ENCODE data around the gene PLCL1.
A peak's percentile ranks its signal among the peaks of the same experiment; 100 is the strongest.

The PLCL1 gene

DNA sequence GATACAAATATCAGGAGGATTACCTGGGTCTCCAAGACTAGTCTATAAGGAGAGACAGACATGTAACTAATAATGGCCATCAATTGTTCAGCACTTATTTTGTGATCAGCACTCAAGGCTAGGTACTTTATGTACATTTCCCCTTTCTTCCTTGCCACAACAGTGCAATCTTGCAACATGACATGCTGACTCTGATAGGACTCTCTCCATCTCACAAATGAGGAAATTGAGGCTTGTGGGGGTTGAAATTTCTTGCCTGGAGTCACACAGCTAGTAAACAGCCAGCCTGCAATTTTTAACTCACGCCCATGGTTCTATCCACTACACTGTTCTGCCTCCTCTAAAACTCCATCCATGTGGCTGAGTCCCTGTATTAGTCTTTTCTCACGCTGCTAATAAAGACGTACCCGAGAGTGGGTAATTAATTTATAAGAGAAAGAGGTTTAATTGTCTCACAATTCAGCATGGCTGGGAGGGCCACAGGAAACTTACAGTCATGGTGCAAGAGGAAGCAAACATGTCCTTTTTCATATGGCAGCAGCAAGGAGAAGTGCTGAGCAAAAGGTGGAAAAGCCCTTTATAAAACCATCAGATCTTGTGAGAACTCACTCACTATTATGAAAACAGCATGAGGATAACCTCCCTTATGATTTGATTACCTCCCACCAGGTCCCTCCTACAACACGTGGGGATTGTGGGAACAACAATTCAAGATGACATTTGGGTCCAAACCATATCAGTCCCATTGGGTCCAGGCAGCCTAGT is 302.4 kb downstream of the PLCL1 start:
- TF ChIP-seq, protein P1, sequence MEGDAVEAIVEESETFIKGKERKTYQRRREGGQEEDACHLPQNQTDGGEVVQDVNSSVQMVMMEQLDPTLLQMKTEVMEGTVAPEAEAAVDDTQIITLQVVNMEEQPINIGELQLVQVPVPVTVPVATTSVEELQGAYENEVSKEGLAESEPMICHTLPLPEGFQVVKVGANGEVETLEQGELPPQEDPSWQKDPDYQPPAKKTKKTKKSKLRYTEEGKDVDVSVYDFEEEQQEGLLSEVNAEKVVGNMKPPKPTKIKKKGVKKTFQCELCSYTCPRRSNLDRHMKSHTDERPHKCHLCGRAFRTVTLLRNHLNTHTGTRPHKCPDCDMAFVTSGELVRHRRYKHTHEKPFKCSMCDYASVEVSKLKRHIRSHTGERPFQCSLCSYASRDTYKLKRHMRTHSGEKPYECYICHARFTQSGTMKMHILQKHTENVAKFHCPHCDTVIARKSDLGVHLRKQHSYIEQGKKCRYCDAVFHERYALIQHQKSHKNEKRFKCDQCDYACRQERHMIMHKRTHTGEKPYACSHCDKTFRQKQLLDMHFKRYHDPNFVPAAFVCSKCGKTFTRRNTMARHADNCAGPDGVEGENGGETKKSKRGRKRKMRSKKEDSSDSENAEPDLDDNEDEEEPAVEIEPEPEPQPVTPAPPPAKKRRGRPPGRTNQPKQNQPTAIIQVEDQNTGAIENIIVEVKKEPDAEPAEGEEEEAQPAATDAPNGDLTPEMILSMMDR (IDR thresholded peaks at IDR 0.05; ENCODE audit: low read depth, low read length) = no peak
- no peak for DNase-seq (ENCODE audit: low read depth in 2 of 2)
- no peak overlapping the region for H3K4me3 ChIP-seq (replicated peaks in 1 of 2; ENCODE audit: low read depth in 2 of 2, low read length in 2 of 2)

DNA sequence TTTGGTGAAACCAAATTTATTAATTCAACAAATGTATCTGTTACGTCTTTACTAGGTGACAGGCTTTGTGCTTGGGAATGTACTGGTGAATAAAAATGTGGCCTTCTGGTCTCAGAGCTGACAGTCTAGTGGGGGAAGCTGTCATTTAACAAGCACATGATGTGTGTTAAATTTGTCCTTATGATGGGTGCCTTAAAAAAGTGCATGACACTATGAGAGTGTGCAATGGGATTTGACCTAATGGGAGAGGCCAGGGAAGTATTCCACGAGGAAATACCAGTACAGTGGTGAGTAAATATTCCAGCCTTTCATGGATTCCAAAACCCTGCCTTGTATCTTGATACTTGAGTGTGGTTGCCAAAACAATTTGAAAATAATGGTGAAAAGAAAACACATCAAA is 308.9 kb downstream of the PLCL1 start:
- H3K4me3 ChIP-seq (replicated peaks in 1 of 2; ENCODE audit: low read depth in 2 of 2, low read length in 2 of 2) = no peak overlapping the region
- TF ChIP-seq, protein P1 (IDR thresholded peaks at IDR 0.05; ENCODE audit: low read depth, low read length) = no peak
- DNase-seq (ENCODE audit: low read depth in 2 of 2) = peak; percentile 12 to 29

DNA sequence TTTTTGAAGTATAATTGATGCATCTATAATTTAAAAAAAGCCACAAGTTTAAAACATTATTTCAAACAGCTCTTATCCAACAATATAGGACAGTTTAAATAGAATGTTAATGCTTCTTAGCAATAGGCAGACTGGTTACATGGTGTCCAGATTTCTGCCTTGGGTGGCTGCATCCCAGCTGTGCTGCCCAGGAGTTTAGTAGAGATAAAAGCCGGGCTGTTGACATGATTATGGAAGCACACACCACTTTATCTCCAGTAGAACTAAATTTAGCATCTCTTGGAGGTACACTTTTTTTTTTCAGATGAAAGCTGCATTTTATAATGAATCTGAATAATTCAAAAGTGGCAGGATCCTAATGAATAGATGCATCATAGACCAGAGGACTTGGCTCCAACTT is 309.7 kb downstream of the PLCL1 start:
- H3K4me3 ChIP-seq (replicated peaks in 1 of 2; ENCODE audit: low read depth in 2 of 2, low read length in 2 of 2) = no peak overlapping the region

DNA sequence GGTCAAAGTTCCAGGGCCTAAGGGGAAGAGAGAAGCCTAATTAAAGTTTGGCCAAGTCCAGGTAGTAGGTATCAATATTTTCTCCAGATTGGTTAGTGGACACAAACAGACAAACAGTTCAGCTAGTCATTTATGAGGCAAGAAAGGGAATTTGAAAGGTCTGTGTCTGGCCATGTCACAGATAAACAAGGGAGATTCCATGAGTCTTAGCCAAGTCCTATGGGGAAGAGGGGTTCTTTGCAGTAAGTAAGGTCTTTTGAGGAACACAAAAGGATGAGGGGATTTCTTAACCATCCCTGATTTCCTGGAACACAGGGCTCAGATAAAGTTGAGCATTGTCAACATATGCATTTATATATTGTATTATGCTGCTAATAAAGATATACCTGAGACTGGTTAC is 310.8 kb downstream of the PLCL1 start:
- TF ChIP-seq, protein P1 (IDR thresholded peaks at IDR 0.05; ENCODE audit: low read depth, low read length) = no peak
- DNase-seq (ENCODE audit: low read depth in 2 of 2) = no peak
- H3K4me3 ChIP-seq (replicated peaks in 1 of 2; ENCODE audit: low read depth in 2 of 2, low read length in 2 of 2) = no peak overlapping the region

More for the DNA sequence above, 309.7 kb downstream of the PLCL1 start:
- TF ChIP-seq, protein P1 (IDR thresholded peaks at IDR 0.05; ENCODE audit: low read depth, low read length) = no peak
- DNase-seq (ENCODE audit: low read depth in 2 of 2) = no peak

DNA sequence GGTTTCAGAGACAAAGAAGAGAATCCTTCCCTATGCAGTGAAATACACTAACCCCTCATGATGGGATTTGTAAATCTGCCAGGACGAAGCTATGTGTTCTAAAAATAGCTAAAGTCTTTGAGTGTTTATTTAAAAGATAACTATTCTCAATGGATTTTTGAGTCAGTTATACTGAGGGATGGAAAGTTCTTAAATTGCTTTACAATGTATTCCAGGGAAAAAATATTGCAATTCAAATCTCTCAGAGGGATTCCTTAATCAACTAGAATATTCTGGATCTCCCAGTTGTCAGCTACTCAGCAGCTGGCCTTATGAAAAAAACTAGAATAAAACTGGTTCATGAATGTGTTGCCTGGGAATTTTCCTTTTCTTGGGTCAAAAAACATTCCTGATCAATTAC is 312.4 kb downstream of the PLCL1 start:
- peak; percentile 41 to 65 for DNase-seq (ENCODE audit: low read depth in 2 of 2)
- TF ChIP-seq, protein P1 (IDR thresholded peaks at IDR 0.05; ENCODE audit: low read depth, low read length) = no peak
- no peak overlapping the region for H3K4me3 ChIP-seq (replicated peaks in 1 of 2; ENCODE audit: low read depth in 2 of 2, low read length in 2 of 2)

DNA sequence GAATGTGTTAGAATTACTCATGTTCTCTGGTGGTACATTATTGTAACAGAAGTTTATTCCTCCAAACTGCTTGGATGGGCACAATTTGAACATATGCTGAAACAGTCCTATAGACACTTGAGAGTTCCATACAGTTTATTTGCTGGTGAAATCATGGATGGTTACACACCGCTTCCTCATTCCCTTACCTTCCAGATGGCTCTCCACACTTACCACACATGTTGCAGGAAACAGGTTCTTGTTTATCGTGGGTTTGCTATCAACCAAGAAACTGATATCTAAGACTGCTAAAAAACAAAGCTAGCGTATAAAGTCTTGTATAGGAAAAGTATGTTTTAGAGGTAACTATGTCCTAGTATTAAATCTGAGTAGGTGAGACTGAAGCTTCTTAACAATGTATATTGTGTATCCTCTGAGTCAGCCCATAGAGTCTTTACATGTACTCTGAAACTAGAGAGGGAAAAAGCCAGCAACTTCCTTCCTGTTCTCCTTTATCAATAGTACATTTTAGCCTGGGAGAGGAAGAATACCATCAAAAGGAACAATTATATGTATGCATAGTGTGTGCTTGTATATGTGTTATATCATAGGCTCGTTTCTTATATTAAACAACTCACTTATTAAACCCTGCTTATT is 313.1 kb downstream of the PLCL1 start:
- TF ChIP-seq, protein P1 (IDR thresholded peaks at IDR 0.05; ENCODE audit: low read depth, low read length) = no peak
- DNase-seq (ENCODE audit: low read depth in 2 of 2) = no peak
- H3K4me3 ChIP-seq (replicated peaks in 1 of 2; ENCODE audit: low read depth in 2 of 2, low read length in 2 of 2) = no peak overlapping the region
